ENCODE results near the gene PTPA.

The PTPA gene

DNA sequence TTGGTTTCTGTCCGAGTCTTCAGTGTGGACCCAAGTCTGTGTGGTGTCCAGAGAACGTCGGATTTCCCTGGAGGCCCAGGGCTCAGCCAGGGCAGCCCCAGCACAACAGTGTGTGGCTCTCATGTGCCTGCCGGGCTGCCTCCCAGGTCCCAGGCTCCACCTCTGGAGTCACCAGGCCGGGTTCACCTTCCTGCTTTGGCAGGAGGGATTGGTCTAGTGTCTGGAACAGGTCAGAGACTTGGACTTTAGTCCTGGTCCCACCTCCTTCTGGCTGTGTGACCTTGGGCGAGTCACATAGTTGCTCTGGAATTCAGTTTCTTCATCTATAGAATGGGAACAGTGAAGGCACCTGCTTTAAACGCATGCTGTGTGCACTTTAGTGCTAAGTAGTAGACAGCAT, 27.1 kb upstream of the PTPA start:
- no peak for DNase-seq (ENCODE audit: low read depth)

GRCh38 chr9:129089246-129089645, 22.0 kb upstream of the PTPA start:
- DNase-seq (ENCODE audit: low read depth), result no peak

GRCh38 chr9:129093602-129094386, 17.4 kb upstream of the PTPA start:
- no peak for DNase-seq (ENCODE audit: low read depth)

DNA sequence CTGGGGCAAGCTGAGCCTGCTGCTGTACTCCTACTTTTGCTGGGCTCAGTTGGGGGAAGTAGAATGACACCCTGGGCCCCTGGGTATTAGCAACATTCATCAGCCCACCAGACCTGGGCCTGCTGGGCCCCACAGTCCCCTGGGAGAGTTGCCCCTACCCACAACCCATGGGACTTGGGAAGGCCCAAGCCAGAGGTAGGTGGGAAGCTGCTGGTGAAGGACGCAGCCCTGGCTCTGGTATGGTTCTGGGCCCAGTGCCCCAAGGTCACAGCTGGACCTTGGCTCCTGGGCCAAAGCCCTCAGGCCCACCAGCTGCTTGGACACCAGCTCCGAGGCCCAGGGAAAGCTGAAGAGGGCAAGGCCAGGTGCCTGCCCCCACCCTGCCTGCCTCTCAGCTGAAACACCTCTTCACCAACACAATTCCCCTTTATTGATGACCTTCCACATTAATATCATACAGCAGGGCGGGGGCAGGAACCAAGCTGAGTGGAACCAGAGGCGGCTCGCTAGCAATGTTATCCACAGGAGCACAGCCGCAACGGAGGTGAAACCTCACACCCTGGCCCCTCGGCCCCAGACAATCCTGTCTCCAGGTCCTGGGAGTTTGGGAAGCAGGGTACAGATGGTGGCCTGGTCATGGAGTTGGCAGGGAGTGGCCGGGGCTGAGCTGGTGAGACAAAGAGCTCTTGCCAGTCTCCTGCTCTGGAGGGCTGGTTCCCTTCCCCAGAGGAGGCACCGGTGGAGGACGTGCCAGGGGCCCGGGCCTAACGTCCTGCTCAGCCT, 16.6 kb upstream of the PTPA start:
- DNase-seq (ENCODE audit: low read depth), result no peak

- DNase-seq (ENCODE audit: low read depth), result no peak
Measured at GRCh38 chr9:129095170-129095667, 16.0 kb upstream of the PTPA start.

DNA sequence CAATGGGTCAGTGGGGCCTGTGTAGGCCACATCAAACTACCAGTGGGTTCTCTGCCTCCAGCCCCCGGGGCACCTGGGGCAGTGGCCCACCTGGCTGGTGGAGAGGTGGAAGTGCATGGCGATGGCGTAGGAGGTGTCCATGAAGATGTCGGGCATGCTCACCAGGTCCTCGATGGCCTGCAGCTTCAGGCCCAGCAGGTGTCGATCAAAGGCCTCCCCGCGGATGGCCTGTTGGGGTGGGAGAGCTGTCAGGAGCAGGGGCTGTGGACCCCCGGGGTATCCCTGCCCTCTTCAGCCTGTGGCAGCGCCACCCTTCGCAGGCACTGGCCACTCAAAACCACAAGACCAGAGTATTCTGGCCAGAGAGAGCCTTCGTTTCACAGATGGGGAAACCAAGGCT, 15.3 kb upstream of the PTPA start:
- DNase-seq (ENCODE audit: low read depth), result no peak

- DNase-seq (ENCODE audit: low read depth), result no peak
Measured at GRCh38 chr9:129097671-129098306, 13.4 kb upstream of the PTPA start.

- DNase-seq (ENCODE audit: low read depth), result no peak
Measured at GRCh38 chr9:129098328-129098727, 12.9 kb upstream of the PTPA start.

- no peak for DNase-seq (ENCODE audit: low read depth)
Measured at GRCh38 chr9:129100383-129101169, 10.6 kb upstream of the PTPA start.

DNA sequence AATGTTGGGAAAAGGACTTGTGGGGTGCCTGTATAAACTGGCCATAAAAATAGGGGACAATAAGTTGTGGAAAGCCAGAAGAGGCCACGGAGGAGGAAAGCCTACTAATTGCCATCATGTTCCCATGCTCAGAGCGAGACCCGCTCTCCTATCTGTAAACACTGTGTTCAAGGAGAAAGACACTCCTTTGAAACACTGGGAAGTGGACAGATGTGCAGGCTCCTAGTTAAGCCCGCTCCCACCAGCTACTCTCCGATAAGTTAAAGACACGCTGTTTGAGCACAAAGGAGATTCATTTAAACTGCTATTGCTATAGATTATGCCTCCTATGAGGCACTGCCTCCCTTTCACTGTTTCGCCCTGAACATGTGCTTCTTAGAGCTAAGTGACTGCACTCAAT, 9.9 kb upstream of the PTPA start:
- no peak for DNase-seq (ENCODE audit: low read depth)

DNA sequence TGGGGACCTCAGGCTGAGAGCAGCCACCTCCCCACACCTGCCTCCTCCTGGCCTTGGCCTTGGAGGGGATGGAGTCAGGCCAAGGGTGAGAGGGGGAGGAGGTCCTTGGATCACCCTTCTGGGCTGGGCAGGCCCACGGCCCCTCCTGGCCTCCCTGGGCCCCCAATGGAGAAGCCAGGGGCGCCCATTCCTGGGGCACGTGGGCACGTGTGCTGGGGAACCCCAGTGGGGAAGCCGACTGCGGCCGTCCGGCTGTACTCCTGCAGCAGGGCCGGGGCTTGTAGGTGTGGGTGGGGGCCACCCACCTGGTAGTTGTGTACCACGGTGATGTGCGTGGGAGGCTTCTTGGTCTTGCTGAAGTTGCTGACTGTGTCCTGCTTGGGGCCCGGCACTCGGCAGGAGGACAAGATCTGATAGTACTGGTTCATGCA, 9.1 kb upstream of the PTPA start:
- DNase-seq (ENCODE audit: low read depth), result no peak

- no peak for DNase-seq (ENCODE audit: low read depth)
Measured at GRCh38 chr9:129102791-129103594, 8.2 kb upstream of the PTPA start.

DNA sequence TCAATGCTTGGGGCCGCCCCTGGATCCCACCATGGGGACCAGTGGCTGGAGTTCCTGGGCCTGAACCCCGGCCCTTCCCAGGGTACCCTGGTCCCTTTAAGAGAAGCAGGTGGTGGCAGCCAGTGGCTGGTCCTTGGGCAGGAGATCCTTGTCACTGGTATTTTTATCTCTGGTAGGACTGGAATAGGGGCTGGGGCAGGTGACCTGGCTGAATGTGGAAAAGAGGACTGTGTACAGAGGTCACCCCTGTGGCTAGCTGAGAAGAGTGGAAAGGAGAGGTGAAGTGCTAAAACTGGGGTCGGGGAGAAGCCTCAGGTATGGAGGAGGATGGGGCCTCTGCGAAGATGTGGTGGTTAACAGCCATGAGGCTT, 7.6 kb upstream of the PTPA start:
- no peak for DNase-seq (ENCODE audit: low read depth)

- DNase-seq (ENCODE audit: low read depth), result no peak
Measured at GRCh38 chr9:129104051-129104450, 7.2 kb upstream of the PTPA start.

DNA sequence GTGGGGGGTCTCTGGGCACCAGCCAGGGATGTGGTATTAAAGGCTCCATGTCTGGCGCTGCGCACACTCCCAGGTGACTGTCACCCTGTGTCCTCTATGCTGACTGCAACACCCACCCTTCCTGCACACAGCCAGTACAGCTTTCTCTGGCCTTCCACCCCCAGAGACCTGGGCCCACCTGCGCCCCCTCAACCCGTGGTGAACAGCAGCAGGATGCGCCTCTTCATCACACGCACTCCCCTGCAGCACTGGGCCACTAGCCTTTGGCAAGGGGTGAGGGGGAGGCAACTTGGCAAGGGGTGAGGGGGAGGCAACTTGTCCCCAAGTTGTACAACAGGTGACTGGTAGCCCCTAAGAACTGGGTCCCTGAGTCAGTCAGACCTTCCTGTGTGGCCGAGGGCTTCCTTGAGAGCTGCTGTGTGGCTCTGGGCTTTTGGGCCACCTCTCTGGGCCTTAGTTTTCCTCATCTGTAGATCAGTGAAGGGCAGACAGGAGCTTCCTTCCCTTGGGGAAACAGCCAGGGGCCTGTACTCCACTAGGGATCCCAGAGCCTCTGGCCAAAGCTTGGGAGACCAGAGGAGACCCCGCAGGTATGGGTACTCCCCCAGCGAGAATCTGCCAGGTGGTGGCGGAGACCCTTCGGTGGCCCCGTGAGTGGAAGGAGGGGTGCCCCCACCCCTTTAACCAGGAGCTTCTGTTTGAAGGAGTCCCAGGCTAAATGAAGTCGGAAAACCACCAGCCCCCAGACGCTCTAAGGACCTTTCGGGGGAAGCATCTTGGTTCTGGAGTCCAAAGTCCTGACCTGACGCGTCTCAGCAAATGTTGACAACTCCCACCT, 5.1 kb upstream of the PTPA start:
- no peak for DNase-seq (ENCODE audit: low read depth)

GRCh38 chr9:129107651-129108050, 3.6 kb upstream of the PTPA start:
- no peak for DNase-seq (ENCODE audit: low read depth)

DNA sequence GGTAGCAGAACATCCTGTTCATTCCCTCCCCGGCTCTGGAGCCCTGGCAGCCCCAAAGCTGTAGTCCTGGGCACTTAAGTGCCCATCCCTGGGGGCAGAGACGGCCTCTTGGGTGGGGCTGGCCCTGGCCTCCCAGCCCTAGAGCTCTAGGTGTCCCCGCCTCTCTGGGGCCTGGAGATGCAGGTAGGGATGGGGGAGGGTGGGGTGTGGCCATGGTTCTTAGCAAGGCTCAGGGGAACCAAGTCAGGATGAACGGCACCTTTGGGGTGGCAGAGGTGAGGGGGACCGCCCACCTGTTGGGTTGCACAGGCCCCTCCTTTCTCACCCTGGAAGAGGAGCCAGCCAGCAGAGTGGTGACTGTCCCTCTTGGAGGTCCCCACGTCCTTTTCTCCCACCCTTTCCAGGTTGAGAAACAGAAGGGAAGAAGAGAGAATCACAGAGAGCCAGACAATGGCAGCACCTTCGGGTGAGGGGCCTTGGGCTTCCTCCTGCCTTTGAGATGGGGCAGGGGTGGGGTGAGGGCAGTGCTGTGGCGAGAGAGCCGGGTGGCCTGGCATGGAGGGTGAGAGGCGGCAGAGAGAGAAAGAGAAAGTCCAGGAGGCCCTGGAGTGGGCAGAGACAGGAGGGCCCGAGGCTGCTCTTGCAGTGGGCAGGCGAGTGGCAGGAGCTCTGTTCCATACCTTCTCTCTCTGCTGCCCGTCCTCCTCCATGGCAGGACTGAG, 3.0 kb upstream of the PTPA start:
- no peak for DNase-seq (ENCODE audit: low read depth)

GRCh38 chr9:129108805-129109536, 2.2 kb upstream of the PTPA start:
- no peak for DNase-seq (ENCODE audit: low read depth)

DNA sequence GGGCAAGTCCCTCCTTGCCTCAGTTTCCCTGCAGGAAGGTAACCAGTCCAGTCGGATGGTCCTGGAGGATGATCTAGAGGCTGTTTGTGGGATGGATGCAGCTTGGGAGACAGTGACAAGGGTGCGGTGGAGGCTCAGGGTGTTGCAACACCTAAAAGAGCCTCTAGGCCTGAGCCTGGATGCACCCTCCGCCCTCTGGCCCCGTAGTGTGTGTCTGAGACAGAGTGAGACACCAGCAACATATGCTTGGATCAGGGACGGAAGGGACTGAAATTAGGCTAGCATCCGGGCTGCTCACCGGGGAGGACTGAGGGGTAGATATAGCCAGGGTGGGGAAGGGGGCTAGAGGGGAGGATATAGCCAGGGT, 1.7 kb upstream of the PTPA start:
- no peak for DNase-seq (ENCODE audit: low read depth)
